ENCODE data around the gene DOCK4.

The DOCK4 gene

DNA sequence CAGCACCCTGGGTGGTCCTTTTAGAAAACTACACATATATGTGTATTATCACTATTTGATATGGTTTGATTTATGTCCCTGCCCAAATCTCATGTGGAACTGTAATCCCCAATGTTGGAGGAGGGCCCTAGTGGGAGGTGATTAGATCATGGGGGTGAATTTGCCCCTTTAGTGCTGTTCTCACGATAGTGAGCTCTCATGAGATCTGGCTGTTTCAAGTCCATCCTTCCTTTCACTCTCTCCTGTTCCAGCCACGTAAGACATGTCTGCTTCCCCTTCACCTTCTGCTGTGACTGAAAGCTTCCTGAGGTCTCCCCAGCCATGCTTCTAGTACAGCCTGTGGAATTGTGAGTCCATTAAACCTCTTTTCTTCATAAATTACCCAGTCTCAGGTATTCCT, 37.3 kb downstream of the DOCK4 start:
- in situ Hi-C loops (cut with MboI; ENCODE audit: low pct_unique_long_range_greater_than_20kb, low sequenced_read_pairs, unreplicated experiment), result no loop called here
- DNase-seq (ENCODE audit: low spot score), result no peak
- TF ChIP-seq, protein P1, sequence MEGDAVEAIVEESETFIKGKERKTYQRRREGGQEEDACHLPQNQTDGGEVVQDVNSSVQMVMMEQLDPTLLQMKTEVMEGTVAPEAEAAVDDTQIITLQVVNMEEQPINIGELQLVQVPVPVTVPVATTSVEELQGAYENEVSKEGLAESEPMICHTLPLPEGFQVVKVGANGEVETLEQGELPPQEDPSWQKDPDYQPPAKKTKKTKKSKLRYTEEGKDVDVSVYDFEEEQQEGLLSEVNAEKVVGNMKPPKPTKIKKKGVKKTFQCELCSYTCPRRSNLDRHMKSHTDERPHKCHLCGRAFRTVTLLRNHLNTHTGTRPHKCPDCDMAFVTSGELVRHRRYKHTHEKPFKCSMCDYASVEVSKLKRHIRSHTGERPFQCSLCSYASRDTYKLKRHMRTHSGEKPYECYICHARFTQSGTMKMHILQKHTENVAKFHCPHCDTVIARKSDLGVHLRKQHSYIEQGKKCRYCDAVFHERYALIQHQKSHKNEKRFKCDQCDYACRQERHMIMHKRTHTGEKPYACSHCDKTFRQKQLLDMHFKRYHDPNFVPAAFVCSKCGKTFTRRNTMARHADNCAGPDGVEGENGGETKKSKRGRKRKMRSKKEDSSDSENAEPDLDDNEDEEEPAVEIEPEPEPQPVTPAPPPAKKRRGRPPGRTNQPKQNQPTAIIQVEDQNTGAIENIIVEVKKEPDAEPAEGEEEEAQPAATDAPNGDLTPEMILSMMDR (IDR thresholded peaks at IDR 0.05; ENCODE audit: extremely low read depth, insufficient read depth, missing control alignments), result no peak

DNA sequence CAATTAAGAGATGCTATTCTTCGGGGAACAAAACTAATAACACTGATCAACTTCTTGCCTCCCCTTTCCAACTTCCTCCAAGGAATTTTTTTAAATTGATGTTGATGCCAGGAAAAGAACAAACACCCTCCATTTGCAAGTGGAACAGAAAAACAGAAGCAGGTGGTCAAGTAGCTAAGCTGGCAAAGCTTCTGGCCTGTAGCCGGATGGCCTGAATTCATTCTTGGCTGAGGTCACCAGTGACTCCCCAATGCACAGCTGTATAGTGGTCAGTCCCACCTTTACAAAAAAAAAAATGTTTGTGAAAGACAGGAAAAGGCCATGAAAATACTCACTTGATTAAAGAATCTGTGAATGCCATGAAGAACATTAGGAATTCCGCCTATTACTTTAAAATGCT, 39.1 kb downstream of the DOCK4 start:
- in situ Hi-C loops (cut with MboI; ENCODE audit: low pct_unique_long_range_greater_than_20kb, low sequenced_read_pairs, unreplicated experiment), result no loop called here
- TF ChIP-seq, protein P1 (IDR thresholded peaks at IDR 0.05; ENCODE audit: extremely low read depth, insufficient read depth, missing control alignments), result no peak
- no peak for DNase-seq (ENCODE audit: low spot score)

GRCh38 chr7:112162784-112163506, 43.3 kb downstream of the DOCK4 start:
- TF ChIP-seq, protein P1 (IDR thresholded peaks at IDR 0.05; ENCODE audit: extremely low read depth, insufficient read depth, missing control alignments), result no peak
- DNase-seq (ENCODE audit: low spot score), result no peak
- in situ Hi-C loops (cut with MboI; ENCODE audit: low pct_unique_long_range_greater_than_20kb, low sequenced_read_pairs, unreplicated experiment), result no loop called here

GRCh38 chr7:112162142-112162766, 43.9 kb downstream of the DOCK4 start:
- in situ Hi-C loops (cut with MboI; ENCODE audit: low pct_unique_long_range_greater_than_20kb, low sequenced_read_pairs, unreplicated experiment), result no loop called here
- TF ChIP-seq, protein P1 (IDR thresholded peaks at IDR 0.05; ENCODE audit: extremely low read depth, insufficient read depth, missing control alignments), result no peak
- DNase-seq (ENCODE audit: low spot score), result no peak

GRCh38 chr7:112161253-112162141, 44.7 kb downstream of the DOCK4 start:
- in situ Hi-C loops (cut with MboI; ENCODE audit: low pct_unique_long_range_greater_than_20kb, low sequenced_read_pairs, unreplicated experiment), result no loop called here
- DNase-seq (ENCODE audit: low spot score), result no peak

DNA sequence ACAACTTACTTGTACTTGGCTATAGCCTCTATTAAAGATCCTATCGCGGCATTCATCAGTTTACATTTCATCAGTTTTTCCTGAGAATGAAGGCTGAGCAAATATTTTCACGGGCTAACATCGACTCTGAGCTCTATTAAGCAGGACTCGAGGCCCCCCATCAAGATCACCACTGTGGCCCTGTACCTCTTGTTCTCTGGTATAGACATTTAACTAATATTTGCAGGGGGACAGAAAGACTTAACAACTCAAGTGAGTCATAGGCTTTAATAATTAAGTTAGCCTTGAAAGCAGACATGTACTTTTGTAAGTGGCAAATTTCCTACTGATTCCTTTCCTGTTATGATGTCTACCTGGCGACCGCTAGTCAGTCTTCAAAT, 45.4 kb downstream of the DOCK4 start:
- TF ChIP-seq, protein P1 (IDR thresholded peaks at IDR 0.05; ENCODE audit: extremely low read depth, insufficient read depth, missing control alignments), result no peak
- in situ Hi-C loops (cut with MboI; ENCODE audit: low pct_unique_long_range_greater_than_20kb, low sequenced_read_pairs, unreplicated experiment), result no loop called here

More at GRCh38 chr7:112161253-112162141, 44.7 kb downstream of the DOCK4 start:
- TF ChIP-seq, protein P1 (IDR thresholded peaks at IDR 0.05; ENCODE audit: extremely low read depth, insufficient read depth, missing control alignments), result no peak

More for the DNA sequence above, 45.4 kb downstream of the DOCK4 start:
- no peak for DNase-seq (ENCODE audit: low spot score)

All from GM13977 (cell line).